IPS DF 4.7 (cell line): Measurements from ENCODE around the gene PAPSS1.
"Not testable (repeated sequence)": the region's sequence is repeated elsewhere in the genome, so short reads cannot be mapped to it uniquely, and the experiment has no call there.

ENCODE experiments used
- DNase-seq: peaks from one replicate; pipeline ENCODE4 v3.0.0-alpha.2; 2013; ENCODE audit warnings: low spot score; ENCODE audit errors: extremely low read depth

Gene PAPSS1

GRCh38 chr4:107726131-107726925 is 6.3 kb upstream of the PAPSS1 start:
- not testable (repeated sequence) for DNase-seq

DNA sequence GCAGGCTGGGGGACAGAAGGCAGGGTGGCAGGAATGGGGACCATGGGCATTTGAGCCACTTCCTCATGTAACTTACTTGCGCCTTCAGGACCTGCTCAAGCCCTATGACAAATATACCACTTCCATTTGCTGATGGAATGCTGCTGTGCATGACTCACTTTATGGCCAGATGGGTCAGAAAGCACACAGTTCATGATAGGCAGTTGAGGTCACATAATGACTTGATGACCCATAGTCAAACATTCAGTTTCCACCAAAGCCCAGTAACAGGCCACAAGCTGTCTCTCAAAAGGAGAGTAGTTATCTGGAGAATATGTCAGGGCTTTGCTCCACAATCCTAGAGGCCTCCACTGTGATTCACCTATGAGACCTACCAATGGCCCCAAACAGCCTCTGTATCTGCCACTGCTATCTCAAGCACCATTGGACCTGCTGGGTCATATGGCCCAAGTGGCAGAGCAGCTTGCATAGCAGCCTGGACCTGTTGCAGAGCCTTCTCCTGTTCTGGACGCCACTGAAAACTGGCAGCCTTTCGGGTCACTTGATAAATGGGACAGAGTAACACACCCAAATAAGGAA is 5.3 kb upstream of the PAPSS1 start:
- no peak for DNase-seq

- DNase-seq: not testable (repeated sequence)
Observed at GRCh38 chr4:107723331-107723730, 3.3 kb upstream of the PAPSS1 start.

- no peak for DNase-seq
Observed at GRCh38 chr4:107721436-107722100, 1.5 kb upstream of the PAPSS1 start.

GRCh38 chr4:107719207-107719921 is 670 bp downstream of the PAPSS1 start:
- DNase-seq: no peak

GRCh38 chr4:107718351-107718965 is 1.6 kb downstream of the PAPSS1 start:
- no peak for DNase-seq

- no peak for DNase-seq
Observed at GRCh38 chr4:107714256-107714655, 5.8 kb downstream of the PAPSS1 start.

DNA sequence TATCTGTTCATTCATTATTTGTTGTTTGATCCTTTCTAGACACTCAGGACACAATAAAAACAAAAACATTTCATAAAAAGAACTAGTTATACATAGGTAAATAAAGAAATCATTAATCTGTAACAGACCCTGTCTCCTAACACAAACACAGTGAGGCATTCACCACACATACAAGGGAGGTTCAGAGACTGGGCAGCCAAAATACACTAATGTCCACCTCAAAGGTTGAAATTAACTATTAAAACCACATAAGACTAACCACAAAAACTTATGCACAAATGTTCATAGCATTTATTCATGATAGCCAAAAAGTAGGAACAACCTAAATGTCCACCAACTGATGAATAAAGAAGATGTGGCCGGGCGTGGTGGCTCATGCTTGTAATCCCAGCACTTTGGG is 7.8 kb downstream of the PAPSS1 start:
- no peak for DNase-seq

DNA sequence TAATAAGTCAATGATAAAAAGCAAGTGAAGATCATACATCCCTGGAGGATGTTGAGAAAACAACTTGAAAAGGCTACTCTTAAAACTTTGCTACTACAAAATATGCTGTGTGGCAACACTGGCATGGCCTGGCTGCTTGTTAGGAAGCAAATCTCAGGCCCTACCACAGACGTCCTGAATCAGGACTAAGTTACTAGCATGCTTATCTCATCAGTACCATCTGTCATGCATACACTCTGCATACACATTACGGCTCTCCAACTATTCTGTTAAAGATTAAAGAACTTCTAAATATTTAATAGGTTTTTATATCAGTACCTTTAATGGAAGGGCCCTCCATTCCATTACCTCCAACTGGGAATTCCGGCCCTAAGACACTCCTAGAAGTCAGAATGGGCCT is 8.2 kb downstream of the PAPSS1 start:
- no peak for DNase-seq

- DNase-seq: no peak
Observed at GRCh38 chr4:107710493-107711459, 9.3 kb downstream of the PAPSS1 start.

DNA sequence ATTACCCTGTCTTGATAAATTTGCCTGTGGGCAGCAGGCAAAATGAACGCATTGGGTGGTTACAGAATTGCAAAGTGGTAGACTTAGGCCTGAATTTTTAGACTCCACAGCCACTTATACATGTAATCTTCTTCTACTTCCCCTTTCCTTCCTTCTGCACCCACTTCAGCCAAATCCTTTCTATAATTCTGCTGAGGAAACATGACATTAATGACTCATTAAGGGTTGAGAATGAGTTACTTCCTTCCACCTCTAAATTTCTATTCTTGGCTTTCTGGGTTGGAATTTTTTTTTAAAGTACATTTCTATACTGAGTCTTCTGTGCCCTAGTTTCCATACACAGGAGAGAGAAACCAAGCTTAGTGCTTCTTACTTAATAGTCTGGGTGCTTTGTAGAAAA is 10.1 kb downstream of the PAPSS1 start:
- no peak for DNase-seq

DNA sequence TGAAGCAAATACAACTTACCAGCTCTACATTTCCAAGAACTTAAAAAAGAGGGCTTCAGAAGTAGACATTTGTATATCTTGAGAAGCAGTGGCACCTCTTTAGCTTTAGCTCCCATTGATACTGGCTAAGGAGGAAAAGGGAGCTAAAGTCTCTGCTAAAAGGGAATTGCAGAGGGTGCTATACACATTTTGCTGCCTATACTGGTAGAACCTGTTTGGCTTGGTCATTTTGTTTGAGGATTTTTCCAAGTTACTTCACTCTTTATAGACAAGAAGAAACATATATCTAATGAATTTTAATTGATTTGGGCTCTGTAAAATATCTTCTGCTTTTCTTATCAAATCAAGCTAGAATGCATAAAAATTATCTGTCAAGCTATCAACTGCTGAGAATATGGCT is 11.8 kb downstream of the PAPSS1 start:
- no peak for DNase-seq

DNA sequence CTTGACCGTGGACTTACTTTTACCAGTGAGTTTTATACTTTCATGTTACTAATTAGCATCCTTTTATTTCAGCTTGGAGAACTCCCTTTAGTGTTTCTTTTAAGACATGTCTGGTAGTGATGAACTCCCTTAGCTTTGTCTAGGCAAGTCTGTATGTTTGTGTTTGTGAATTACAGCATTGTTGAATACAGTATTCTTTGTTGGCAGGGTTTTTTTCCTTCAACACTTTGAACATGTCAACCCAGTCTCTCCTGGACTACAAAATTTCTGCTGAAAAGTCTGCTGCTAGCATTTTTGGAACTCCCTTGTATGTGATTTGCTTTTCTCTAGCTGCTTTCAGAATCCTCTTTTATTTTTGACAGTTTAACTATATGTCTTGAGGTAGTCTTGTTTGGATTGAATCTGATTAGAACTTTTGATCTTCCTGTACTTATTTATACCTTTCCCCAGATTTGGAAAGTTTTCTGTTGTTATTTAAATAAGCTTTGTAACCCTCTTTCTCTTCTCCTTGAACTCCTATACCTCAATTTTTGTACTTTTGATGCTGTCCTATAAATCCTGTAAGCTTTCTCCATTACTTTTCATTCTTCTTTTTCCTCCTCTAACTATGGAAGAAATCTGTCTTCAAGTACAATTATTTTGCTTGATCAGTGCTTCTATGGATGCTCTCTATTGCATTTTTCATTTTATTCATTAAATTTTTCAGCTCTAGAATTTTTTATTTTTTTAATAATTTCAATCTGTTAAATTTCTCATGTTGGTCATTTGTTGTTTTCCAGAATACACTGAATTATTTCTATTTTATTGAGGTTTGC is 14.1 kb downstream of the PAPSS1 start:
- DNase-seq: no peak

- DNase-seq: no peak
Observed at GRCh38 chr4:107701565-107701964, 18.5 kb downstream of the PAPSS1 start.

DNA sequence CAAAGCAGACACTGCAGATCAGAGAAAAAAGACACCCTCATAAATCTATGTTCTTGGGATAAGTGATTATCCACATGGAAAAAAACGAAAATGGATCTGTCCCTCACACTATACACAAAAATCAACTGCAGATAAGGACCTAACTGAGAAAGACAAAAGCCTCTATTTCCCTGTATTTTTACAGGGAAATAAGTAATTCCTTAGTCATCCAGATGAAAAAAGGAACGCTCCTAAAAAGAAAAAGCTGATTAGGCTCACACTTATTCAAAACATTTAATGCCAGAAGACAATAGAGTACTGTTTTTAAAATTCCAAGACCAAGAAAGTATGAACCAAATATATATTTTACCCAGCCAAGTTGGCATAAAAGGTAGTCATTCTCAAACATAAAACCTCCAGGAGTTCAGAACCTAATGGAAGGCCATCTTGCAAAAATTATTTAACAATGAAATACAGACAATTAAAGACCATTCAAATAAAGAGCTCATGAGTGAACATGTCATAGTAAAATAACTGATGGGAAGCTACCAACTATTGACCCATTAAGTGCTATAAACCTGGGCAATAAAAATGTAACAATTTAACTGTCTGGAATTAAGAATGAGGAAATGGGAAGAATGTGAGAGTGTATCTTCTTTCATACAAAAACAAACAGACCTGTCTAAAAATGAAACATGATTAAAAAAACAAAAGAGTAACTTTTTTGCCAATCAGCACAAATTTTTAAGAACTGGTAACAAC is 20.4 kb downstream of the PAPSS1 start:
- no peak for DNase-seq

- not testable (repeated sequence) for DNase-seq
Observed at GRCh38 chr4:107696187-107696586, 23.8 kb downstream of the PAPSS1 start.

DNA sequence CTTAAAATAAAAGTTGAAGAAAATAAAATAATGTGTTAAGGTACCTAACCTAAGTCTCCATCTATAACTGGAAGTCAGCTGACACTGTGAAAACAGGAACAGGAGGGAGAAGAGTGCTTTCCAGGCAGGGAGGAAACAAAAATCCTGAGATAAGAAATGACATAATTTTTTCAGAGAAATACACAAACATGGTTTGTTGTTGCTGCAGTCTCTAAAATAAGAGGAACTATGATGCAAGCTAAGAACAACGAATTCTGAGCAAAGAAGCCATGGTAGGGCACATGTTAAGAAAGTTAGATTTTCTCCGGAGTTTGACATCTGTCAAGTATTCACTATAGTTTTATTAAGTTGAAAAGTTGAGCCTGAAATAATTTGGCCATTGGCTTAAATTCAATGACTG is 26.9 kb downstream of the PAPSS1 start:
- no peak for DNase-seq

DNA sequence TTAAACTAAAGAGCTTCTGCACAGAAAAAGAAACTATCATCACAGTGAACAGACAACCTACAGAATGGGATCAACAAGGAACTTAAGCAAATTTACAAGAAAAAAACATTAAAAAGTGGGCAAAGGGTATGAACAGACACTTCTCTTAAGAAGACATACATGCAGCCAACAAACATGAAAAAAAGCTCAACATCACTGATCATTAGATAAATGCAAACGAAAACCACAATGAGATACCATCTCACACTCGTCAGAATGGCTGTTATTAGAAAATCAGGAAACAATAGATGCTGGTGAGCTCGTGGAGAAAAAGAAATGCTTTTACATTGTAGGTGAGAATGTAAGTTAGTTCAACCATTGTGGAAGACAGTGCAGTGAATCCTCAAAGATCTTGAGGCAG is 27.8 kb downstream of the PAPSS1 start:
- DNase-seq: no peak

DNA sequence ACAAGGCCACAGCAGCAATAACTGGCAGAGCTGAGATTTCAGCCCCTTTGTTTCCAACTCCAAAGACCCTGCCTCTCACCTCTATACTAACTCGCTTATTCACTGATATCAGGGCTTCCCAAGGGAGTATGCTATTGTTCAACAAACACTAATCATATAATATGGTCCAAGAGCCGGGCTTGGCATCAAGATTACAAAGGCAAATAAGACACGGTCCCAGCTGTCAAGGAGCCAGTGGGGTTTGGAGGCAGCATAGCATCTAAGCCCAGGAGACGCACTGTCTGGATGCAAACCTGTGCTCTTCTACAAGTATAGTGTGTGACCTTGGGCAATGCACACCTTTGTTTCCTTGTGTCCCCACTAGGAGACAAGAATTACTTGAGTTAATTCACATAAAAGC is 28.7 kb downstream of the PAPSS1 start:
- DNase-seq: no peak
